Fibroblast of lung (primary cell): ENCODE results near the gene DCST2. TPM values are rescaled to one million over a fixed set of nuclear protein-coding genes. Genes with fewer than 3 reads are reported as not detected.

Source experiments
- DNase-seq, 2 donors: peaks; one replicate each; pipeline versions ENCODE4 v3.0.0 to v3.0.0-alpha.2; 2010; ENCODE audit warnings: low read depth in 2 of 2
- H2AFZ ChIP-seq: 2 replicates; pipeline ENCODE4 v1.5.1; 2012; ENCODE audit warnings: low read length, control low read depth, inconsistent platforms
- H3K27ac ChIP-seq: 2 replicates; pipeline ENCODE4 v1.5.1; 2011; ENCODE audit warnings: low read length, control low read depth; ENCODE audit not compliant: insufficient read depth
- H3K27me3 ChIP-seq: 2 replicates; pipeline ENCODE4 v1.5.1; 2011; ENCODE audit warnings: mild to moderate bottlenecking, low read length; ENCODE audit not compliant: control insufficient read depth, insufficient read depth
- H3K36me3 ChIP-seq: 2 replicates; pipeline ENCODE4 v1.5.1; 2011; ENCODE audit warnings: low read length; ENCODE audit not compliant: control insufficient read depth, insufficient read depth
- H3K4me1 ChIP-seq: 2 replicates; pipeline ENCODE4 v1.5.1; 2011; ENCODE audit warnings: low read length; ENCODE audit not compliant: control insufficient read depth, insufficient read depth; ENCODE audit errors: extremely low read depth
- H3K4me2 ChIP-seq: 2 replicates; pipeline ENCODE4 v1.5.1; 2011; ENCODE audit warnings: low read length, control low read depth; ENCODE audit not compliant: insufficient read depth; ENCODE audit errors: extremely low read depth
- H3K4me3 ChIP-seq, 4 experiments: fragments of 200-600 bp in 1 of 4; sonication (generic) in 1 of 4; replicated peaks in 1 of 4; 2 replicates each; pipeline ENCODE4 v1.5.1; 2011 to 2016; ENCODE audit warnings: low read length in 4 of 4, low read depth in 3 of 4, mild to moderate bottlenecking in 3 of 4, control low read depth in 2 of 4, inconsistent platforms in 1 of 4, mixed read lengths in 1 of 4; ENCODE audit not compliant: insufficient read depth in 1 of 4; ENCODE audit errors: control extremely low read depth in 1 of 4
- H3K79me2 ChIP-seq: 2 replicates; pipeline ENCODE4 v1.5.1; 2012; ENCODE audit warnings: mild to moderate bottlenecking, low read length, inconsistent platforms; ENCODE audit not compliant: control insufficient read depth, insufficient read depth
- H3K9ac ChIP-seq: 2 replicates; pipeline ENCODE4 v1.5.1; 2011; ENCODE audit warnings: mild to moderate bottlenecking, low read length, control low read depth; ENCODE audit not compliant: insufficient read depth
- H3K9me3 ChIP-seq: 2 replicates; pipeline ENCODE4 v1.5.1; 2012; ENCODE audit warnings: low read depth, low read length; ENCODE audit not compliant: control insufficient read depth, insufficient read depth
- H4K20me1 ChIP-seq: 2 replicates; pipeline ENCODE4 v1.5.1; 2011; ENCODE audit warnings: low read length; ENCODE audit not compliant: control insufficient read depth, insufficient read depth; ENCODE audit errors: extremely low read depth
- CTCF ChIP-seq, 2 donors: IDR thresholded peaks in 1 of 2; conservative IDR thresholded peaks in 1 of 2; 1 replicate in 1 of 2; 2 replicates in 1 of 2; pipeline ENCODE4 v1.5.1; 2011 to 2012; ENCODE audit warnings: low read length in 2 of 2, control low read depth in 1 of 2, inconsistent platforms in 1 of 2, low read depth in 1 of 2, mild to moderate bottlenecking in 1 of 2
- EZH2 ChIP-seq: IDR thresholded peaks from 2 replicates; pipeline ENCODE4 v1.5.1; 2012; ENCODE audit warnings: low read length, control low read depth, mild to moderate bottlenecking; ENCODE audit errors: missing control alignments
- polyA plus RNA-seq, 2 donors: library from polyadenylated mRNA; depleted of rRNA in 1 of 2; stranded (reverse) in 1 of 2; unstranded in 1 of 2; fragments of >200 nt; gene quantifications; 2 replicates each; pipeline ENCODE4 v1.2.1, GENCODE V29; 2011 to 2012; ENCODE audit warnings: missing spikeins in 1 of 2
- total RNA-seq: library from RNA; depleted of rRNA; stranded (reverse); fragments of >200 nt; gene quantifications from 2 replicates; pipeline ENCODE4 v1.2.1, GENCODE V29; 2014

Gene DCST2
- total and polyA plus RNA-seq, 2 donors (not counting 1 experiment from before 2014, with no cell fraction given): 0.06 to 0.17 TPM

GRCh38 chr1:154983776-154984466, 49.7 kb downstream of the DCST2 start:
- TF ChIP-seq CTCF (conservative IDR thresholded peaks at IDR 0.05 in 1 of 2, IDR thresholded peaks at IDR 0.05 in 1 of 2; ENCODE audit: low read depth in 1 of 2, low read length in 2 of 2) (no peak), EZH2 (no peak)
- Histone ChIP-seq H3K27me3 (no peaks in the 10 kb centered on the region), H3K9ac (peak overlapping the region; percentile 66), H3K4me2 (peak overlapping the region; percentile 95), H3K27ac (peak overlapping the region; percentile 46), H3K36me3 (peaks cover 8% of the 10 kb centered on the region), H3K4me1 (peaks cover 6% of the 10 kb centered on the region), H3K79me2 (peaks cover 16% of the 10 kb centered on the region), H3K9me3 (no peaks in the 10 kb centered on the region), H3K4me3 (peak overlapping the region; percentile 77 to 100 (median 94)), H4K20me1 (no peaks in the 10 kb centered on the region), H2AFZ (no peak overlapping the region)
- DNase-seq: no peak

DNA sequence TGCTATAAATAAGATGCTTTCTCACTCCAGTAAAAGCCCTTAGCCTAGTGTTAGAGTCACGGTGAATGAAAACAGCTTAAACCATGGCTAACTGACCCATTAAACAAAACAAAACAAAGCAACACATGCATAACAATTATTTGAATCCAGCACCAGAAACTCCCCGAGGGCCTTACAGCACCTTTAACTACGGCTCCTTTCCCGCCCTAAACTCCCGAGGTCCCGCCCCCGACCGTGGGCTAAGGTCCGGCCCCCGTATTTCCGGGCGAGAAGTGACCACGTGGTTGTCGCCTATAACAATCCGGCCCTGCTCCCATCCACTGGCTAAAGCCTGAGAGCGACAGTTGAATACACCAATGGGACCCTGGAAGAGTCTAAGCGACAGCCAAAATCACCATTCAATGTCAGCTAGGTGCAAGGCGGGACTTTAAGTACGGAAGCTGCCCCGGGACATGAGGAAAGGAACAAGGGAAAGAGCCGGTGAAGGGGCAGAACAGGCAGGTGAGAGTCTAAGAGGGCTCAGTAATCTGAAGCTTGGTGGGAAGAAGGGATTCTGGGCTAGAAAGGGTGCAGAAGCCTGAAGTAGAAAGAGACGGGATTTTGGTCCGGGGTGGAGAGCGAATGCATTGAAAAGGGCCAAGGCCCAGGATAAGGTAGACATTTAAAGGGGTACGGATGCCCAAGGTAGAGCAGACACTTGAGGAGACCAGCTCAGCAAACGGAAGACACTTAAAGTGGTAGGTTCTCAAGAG, 50.5 kb downstream of the DCST2 start, which contains the start of gene FLAD1:
Gene FLAD1, plus strand, starts transcription at position 448 of the 752 bp plus-strand sequence. CDS start 351 bp downstream, outside the sequence.
- Histone ChIP-seq H3K4me1 (peaks cover 6% of the 10 kb centered on the region), H3K79me2 (peaks cover 21% of the 10 kb centered on the region), H3K4me3 (peak within 1 kb of the TSS; percentile 77 to 100 (median 94)), H3K9ac (peak within 1 kb of the TSS; percentile 66), H3K36me3 (peaks cover 3% of the 10 kb centered on the region), H3K27ac (peak within 1 kb of the TSS; percentile 46), H4K20me1 (no peaks in the 10 kb centered on the region), H3K27me3 (no peaks in the 10 kb centered on the region), H2AFZ (peak within 1 kb of the TSS; percentile 84), H3K9me3 (no peaks in the 10 kb centered on the region), H3K4me2 (peak within 1 kb of the TSS; percentile 95)
- TF ChIP-seq CTCF (conservative IDR thresholded peaks at IDR 0.05 in 1 of 2, IDR thresholded peaks at IDR 0.05 in 1 of 2; ENCODE audit: low read depth in 1 of 2, low read length in 2 of 2) (no peak), EZH2 (no peak)
- DNase-seq: peak; percentile 100

GRCh38 chr1:154982341-154982740, 51.2 kb downstream of the DCST2 start:
- Histone ChIP-seq H3K4me2 (peak overlapping the region; percentile 89), H3K79me2 (peaks cover 28% of the 10 kb centered on the region), H3K4me3 (peak overlapping the region in 3 of 4 experiments; percentile 41 to 100 (median 98)), H3K9me3 (no peaks in the 10 kb centered on the region), H3K36me3 (no peaks in the 10 kb centered on the region), H3K9ac (no peak overlapping the region), H3K27ac (no peak overlapping the region), H3K27me3 (no peaks in the 10 kb centered on the region), H3K4me1 (peaks cover 6% of the 10 kb centered on the region), H2AFZ (peak overlapping the region; percentile 84), H4K20me1 (no peaks in the 10 kb centered on the region)
- TF ChIP-seq EZH2 (no peak), CTCF (conservative IDR thresholded peaks at IDR 0.05 in 1 of 2, IDR thresholded peaks at IDR 0.05 in 1 of 2; ENCODE audit: low read depth in 1 of 2, low read length in 2 of 2) (no peak)
- no peak for DNase-seq
